ENCODE results near the gene POTEH.
"Not testable (repeated sequence)": the region's sequence is repeated elsewhere in the genome, so short reads cannot be mapped to it uniquely, and the experiment has no call there.

- not testable (repeated sequence) for TF ChIP-seq CTCF (IDR thresholded peaks at IDR 0.05; ENCODE audit: insufficient read depth, low read length); GABPA (IDR thresholded peaks at IDR 0.05; ENCODE audit: low read depth)
Observed at GRCh38 chr22:15734411-15734810, 44.6 kb downstream of the POTEH start.
